DMS 273 treated with DMSO at 0.1 percent for 48 hours (cell line): Measurements from ENCODE around the gene CTDSPL2.
"Not testable (repeated sequence)": the region's sequence is repeated elsewhere in the genome, so short reads cannot be mapped to it uniquely, and the experiment has no call there.

Experiments used
- DNase-seq: peaks from one replicate; lab custom pipeline; 2025; lab: John Stamatoyannopoulos, UW

Gene CTDSPL2

DNA sequence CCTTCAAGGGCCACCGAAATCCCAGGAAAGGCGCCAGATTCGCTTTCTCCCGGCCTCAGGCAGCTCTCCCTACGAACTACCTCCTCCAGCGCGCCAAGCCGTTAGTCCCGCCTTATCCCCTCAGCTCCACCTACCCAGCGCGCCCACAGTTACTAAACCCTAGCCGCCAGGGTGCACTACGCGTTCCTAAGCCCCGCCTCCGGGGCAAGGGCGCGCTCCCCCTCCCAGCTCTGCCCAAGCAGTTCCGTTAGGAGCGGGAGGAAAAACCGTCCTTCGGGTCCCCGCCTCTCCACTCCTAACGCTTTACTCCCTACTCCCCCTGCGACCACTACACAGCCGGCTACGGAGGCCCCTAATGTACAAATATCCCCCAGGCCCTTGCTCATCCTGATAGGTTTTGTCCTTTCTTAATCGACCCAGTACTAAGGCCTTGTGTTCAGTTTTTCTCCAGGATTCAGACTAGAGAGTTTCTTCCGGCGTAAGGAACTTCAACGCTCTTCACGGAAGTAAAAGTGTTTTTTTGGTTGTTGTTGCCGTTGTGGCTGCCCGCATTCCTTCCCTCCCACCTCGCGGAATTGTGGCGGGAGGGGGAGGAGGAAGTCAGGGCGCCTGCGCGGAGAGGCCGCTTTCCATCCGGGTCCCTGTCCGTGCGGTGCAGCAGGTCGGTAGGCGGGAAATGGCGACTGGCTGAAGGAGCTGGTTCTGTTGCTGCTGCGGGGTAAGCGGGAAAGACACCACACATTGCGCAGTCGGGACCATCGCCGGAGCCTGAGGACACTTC, at the start of gene CTDSPL2:
CTDSPL2 (plus strand) TSS at position 655 of the 781 bp plus-strand sequence. CDS start 31,386 bp downstream, outside the sequence.
- peak; percentile 91 for DNase-seq

DNA sequence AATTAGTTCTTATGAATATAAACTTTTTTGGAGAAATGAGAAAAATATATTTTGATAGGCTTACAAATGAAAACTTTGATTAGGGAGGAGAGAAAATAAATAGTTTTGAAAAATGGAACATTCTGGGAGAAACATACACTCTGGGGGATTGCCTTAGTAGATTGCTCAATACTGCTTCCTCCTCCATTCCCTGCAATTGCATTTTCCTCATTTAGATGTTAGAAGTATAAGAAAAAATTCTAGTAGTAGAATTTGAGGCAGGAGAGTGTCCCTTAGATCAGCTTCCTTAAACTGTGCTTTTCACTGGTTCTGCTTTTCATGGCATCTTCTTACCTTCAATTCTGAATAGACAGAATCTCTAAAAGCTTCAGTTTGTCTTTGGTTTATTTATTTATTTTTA, 46.2 kb upstream of the CTDSPL2 start:
- no peak for DNase-seq

GRCh38 chr15:44385344-44385942, 42.0 kb upstream of the CTDSPL2 start:
- DNase-seq: no peak

- no peak for DNase-seq
Observed at GRCh38 chr15:44394062-44394461, 33.4 kb upstream of the CTDSPL2 start.

DNA sequence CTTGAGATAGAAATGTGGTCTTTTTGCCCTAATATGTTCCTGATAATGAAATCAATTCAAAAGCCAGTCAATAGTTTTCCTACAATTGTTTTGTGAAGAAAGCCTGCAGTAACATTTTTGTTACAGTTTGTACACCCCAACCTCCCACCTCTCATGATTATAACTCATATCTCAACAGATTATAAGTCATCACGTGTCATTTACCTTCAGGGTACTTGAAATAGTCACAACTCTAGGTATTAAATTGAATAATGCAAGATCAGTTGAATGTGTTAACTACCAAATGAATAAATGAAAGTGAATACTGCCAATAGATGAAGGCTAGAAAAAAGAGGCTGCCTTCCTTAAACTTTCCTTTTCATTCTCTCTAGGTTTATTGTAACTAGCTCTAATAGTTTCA, 32.9 kb upstream of the CTDSPL2 start:
- no peak for DNase-seq

GRCh38 chr15:44397869-44398268, 29.6 kb upstream of the CTDSPL2 start:
- no peak for DNase-seq

- no peak for DNase-seq
Observed at GRCh38 chr15:44414001-44414400, 13.4 kb upstream of the CTDSPL2 start.

GRCh38 chr15:44427756-44428724, 611 bp downstream of the CTDSPL2 start:
- peak; percentile 37 for DNase-seq

GRCh38 chr15:44435893-44436667, 8.7 kb downstream of the CTDSPL2 start:
- DNase-seq: no peak

- DNase-seq: no peak
Observed at GRCh38 chr15:44438402-44438801, 11.0 kb downstream of the CTDSPL2 start.

DNA sequence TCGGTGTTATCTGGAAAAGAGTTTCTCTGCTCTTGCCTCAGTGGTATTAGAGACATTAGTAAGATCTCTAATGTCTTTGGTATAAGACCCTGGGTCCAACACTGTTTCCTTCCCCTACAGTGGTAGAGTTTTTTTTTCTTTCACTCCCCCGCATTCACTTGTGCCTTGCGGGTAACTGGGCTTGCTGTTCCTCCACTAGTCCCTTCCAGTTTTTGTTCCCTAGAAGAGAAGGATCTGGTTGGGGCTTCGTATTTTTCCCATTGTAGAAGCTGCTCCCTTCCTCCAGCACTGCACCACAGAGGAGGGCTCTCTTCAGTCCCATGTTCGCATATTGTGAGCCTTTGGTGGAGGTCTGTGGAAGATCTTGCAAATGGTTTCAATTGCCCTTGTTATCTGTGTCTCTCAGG, 13.7 kb downstream of the CTDSPL2 start:
- DNase-seq: no peak

DNA sequence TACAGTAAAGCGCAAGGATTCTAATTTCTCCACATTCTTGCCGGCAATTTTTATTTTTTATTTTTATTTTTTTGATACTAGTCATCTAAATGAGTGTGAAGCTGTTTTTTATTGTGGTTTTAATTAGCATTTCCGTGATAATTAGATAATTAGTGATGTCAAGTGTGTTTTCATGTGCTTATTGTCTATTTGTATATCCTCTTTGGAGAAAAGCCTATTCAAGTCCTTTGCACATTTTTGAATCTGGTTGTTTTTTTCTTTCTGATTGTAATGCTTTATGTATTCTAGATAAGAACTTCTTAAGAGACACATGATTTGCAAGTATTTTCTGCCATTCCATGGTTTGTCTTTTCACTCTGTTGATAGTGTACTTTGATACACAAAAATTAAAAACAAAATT, 16.1 kb downstream of the CTDSPL2 start:
- DNase-seq: no peak

GRCh38 chr15:44447772-44448376, 20.4 kb downstream of the CTDSPL2 start:
- DNase-seq: no peak

- DNase-seq: no peak
Observed at GRCh38 chr15:44450172-44450571, 22.7 kb downstream of the CTDSPL2 start.

- DNase-seq: not testable (repeated sequence)
Observed at GRCh38 chr15:44453578-44454283, 26.3 kb downstream of the CTDSPL2 start.

DNA sequence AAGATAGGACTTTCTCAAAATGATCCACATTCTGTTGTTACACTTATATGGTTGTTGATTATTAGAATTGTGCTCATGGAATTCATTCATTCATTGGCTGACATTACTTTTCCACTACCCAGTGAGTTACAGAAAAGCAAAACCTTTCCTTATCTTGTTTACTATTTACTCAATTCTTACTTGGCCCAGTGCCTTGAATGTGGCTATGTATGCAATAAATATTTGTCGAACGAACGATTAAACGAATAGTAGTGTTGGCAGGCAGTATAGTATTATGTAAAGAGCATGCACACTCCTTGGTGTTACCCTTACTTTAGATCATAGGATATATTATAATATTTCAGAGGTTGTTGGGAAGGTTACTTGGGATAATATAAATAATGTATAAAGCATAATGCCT, 31.0 kb downstream of the CTDSPL2 start:
- no peak for DNase-seq

DNA sequence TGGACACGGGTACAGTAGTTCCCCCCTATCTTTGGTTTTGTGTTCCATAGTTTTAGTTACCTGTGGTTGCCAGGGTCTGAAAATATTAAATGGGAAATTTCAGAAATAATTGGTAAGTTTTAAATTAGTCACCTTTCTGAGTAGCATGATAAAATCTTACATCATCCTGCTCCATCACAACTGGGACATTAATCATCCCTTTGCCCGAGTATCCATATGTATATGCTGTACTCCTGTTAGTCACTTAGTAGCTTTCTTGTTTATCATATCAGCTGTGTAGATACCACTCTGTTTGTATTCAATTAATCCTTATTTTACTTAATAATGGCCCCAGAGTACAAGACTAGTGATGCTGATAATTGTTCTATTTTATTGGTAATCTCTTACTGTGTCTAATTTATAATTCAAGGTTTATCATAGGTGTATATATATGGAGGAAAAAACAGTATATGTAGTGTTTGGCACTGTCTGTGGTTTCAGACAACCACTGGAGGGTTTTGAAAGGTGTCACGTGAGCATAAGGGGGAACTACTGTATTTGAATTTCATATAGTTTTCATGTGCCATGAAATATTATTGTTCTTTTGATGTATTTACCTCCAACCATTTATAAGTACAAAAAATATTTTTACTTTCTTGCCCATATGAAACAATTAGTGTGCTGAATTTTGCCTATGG, 41.4 kb downstream of the CTDSPL2 start:
- no peak for DNase-seq

GRCh38 chr15:44471885-44472455, 44.5 kb downstream of the CTDSPL2 start:
- no peak for DNase-seq

GRCh38 chr15:44479343-44479742, 51.9 kb downstream of the CTDSPL2 start:
- DNase-seq: no peak

DNA sequence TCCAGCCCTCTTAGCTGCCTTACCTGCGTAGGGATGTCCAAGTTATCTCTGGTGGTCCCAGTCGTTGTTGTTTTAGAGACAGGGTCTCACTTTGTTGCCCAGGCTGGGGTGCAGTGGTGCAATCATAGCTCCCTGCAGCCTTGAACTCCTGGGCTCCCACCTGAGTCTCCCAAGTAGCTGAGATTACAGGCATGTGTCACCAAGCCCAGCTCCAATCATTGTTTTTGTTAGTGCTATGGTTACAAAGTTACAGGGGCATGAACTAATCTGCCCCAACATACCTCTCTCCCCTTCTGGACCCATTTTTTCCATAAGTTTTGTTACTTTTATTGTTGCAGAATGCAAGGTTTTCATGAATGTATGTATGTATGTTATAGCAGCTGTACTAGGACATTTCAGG, 54.7 kb downstream of the CTDSPL2 start:
- DNase-seq: no peak
